K562 (cell line): Measurements from ENCODE around the gene PRMT6. TPM values are rescaled to one million over a fixed set of nuclear protein-coding genes. Genes with fewer than 3 reads are reported as not detected.

Experiments
- ARHGAP35 ChIP-seq: fragments of 450-650 bp; IDR thresholded peaks from 2 replicates; pipeline ENCODE4 v1.6.1; 2018; ENCODE audit not compliant: partially characterized antibody
- BRF2 ChIP-seq: IDR thresholded peaks from 3 replicates; pipeline ENCODE4 v1.6.1; 2011; ENCODE audit warnings: borderline replicate concordance, mild to moderate bottlenecking; ENCODE audit not compliant: insufficient read length, insufficient read depth
- CREB3L1 ChIP-seq: fragments of 450-650 bp; IDR thresholded peaks from 2 replicates; pipeline ENCODE4 v1.6.1; 2014; ENCODE audit warnings: low read depth, mild to moderate bottlenecking, moderate library complexity, borderline replicate concordance
- ESRRA ChIP-seq: fragments of 450-650 bp; IDR thresholded peaks from 2 replicates; pipeline ENCODE4 v1.6.1; 2014; ENCODE audit warnings: low read depth, mild to moderate bottlenecking, moderate library complexity, borderline replicate concordance
- ETV1 ChIP-seq: fragments of 450-650 bp; conservative IDR thresholded peaks from 2 replicates; pipeline ENCODE4 v1.6.1; 2016; ENCODE audit warnings: missing genetic modification characterization, control low read depth, low read depth, missing compliant biosample characterization
- FOXK2 ChIP-seq, 2 experiments: fragments of 450-650 bp; IDR thresholded peaks in 1 of 2; conservative IDR thresholded peaks in 1 of 2; 2 replicates each; pipeline ENCODE4 v1.6.1; 2016; ENCODE audit warnings: low read depth in 2 of 2, mild to moderate bottlenecking in 1 of 2
- HIVEP1 ChIP-seq: fragments of 250-450 bp; sonication (Bioruptor Pico); IDR thresholded peaks from 2 replicates; pipeline ENCODE4 v1.4.0; 2020; ENCODE audit warnings: mild to moderate bottlenecking
- JUND ChIP-seq, 2 experiments: IDR thresholded peaks; 2 replicates in 1 of 2; 3 replicates in 1 of 2; pipeline ENCODE4 v1.6.1; 2011; ENCODE audit warnings: borderline replicate concordance in 2 of 2, low read depth in 2 of 2, low read length in 2 of 2, improper control_type of control experiment in 1 of 2, missing biosample characterization in 1 of 2, missing genetic modification characterization in 1 of 2, missing genetic modification reagents in 1 of 2
- KDM1A ChIP-seq, 2 experiments: fragments of 450-650 bp; IDR thresholded peaks; 2 replicates each; pipeline ENCODE4 v1.6.1; 2016; ENCODE audit warnings: mild to moderate bottlenecking in 2 of 2
- POLR2G ChIP-seq: fragments of 200-400 bp; formaldehyde crosslinking; IDR thresholded peaks from 2 replicates; pipeline ENCODE4 v1.6.1; 2017; ENCODE audit warnings: low read depth, mild to moderate bottlenecking, antibody characterized with exemption, low read length, moderate library complexity
- SMARCA5 ChIP-seq: fragments of 450-650 bp; IDR thresholded peaks from 2 replicates; pipeline ENCODE4 v1.6.1; 2016
- TRIM25 ChIP-seq: fragments of 450-650 bp; IDR thresholded peaks from 2 replicates; pipeline ENCODE4 v1.7.0; 2016; ENCODE audit warnings: borderline replicate concordance
- ZMIZ1 ChIP-seq, 2 experiments: fragments of 150-350 bp in 1 of 2; IDR thresholded peaks; 2 replicates each; pipeline ENCODE4 v1.6.1; 2012 to 2016; ENCODE audit warnings: low read depth in 2 of 2, low read length in 2 of 2, mild to moderate bottlenecking in 1 of 2, moderate library complexity in 1 of 2
- ZNF449 ChIP-seq: fragments of 250-450 bp; sonication (Bioruptor Pico); IDR thresholded peaks from 2 replicates; pipeline ENCODE4 v1.8.0; 2022; ENCODE audit warnings: moderate library complexity, mild to moderate bottlenecking, inconsistent platforms
- ZNF586 ChIP-seq: fragments of 450-650 bp; formaldehyde crosslinking; conservative IDR thresholded peaks from 2 replicates; pipeline ENCODE4 v1.4.0; 2020; ENCODE audit warnings: mild to moderate bottlenecking, moderate library complexity
- ZNF778 ChIP-seq: fragments of 450-650 bp; formaldehyde crosslinking; IDR thresholded peaks from 2 replicates; pipeline ENCODE4 v1.4.0; 2020; ENCODE audit warnings: mild to moderate bottlenecking, moderate library complexity
- polyA plus RNA-seq, 8 experiments: library from polyadenylated mRNA; depleted of rRNA in 4 of 8; stranded (reverse) in 5 of 8; unstranded in 3 of 8; fragments of >200 nt; fragmentation: Nextera tagmentation in 2 of 8; fragmentation: Illumina TruSeq in 1 of 8; extraction: Ambion mirVana in 2 of 8; extraction: Trizol in 1 of 8; gene quantifications; 2 replicates each; pipeline versions ENCODE4 v1.2.1 to v1.2.3, GENCODE V29; 2011 to 2014; ENCODE audit warnings: inconsistent platforms in 1 of 8, missing spikeins in 1 of 8
- total RNA-seq, 7 experiments: library from RNA; depleted of rRNA in 6 of 7; stranded (reverse); fragments of >200 nt in 6 of 7; fragmentation: Illumina TruSeq in 2 of 7; extraction: Trizol in 2 of 7; gene quantifications; 2 replicates each; pipeline versions ENCODE4 v1.2.1 to v1.2.3, GENCODE V29; 2011 to 2021; ENCODE audit warnings: low replicate concordance in 1 of 7

PRMT6 gene
- total and polyA plus RNA-seq, 9 of the 15 experiments (the other 6 are each of a cell fraction or from before 2014, with no cell fraction given): 6.1 to 36.9 (median 29.4) TPM

GRCh38 chr1:107056426-107057196, at the start of gene PRMT6 (continued):
- TF ChIP-seq JUND (IDR thresholded peaks at IDR 0.05; ENCODE audit: borderline replicate concordance, low read depth, low read length): no peak
- no peak; the same call in 2 of the 3 replicates for TF ChIP-seq JUND (tag; IDR thresholded peaks at IDR 0.05; ENCODE audit: borderline replicate concordance, low read depth, low read length)
- TF ChIP-seq ZNF778 (CRISPR knock-in tag): no peak
- TF ChIP-seq ZNF586 (CRISPR knock-in tag): no peak
- TF ChIP-seq TRIM25: 0 out of 2 replicates have a peak, but pooled peaks have one; percentile 10
- TF ChIP-seq BRF2: no peak
- TF ChIP-seq ZMIZ1 (IDR thresholded peaks at IDR 0.05; ENCODE audit: low read depth in 2 of 2, low read length in 2 of 2): no peak
- TF ChIP-seq ETV1 (tag): peak; percentile 53
- no peak for TF ChIP-seq HIVEP1
- peak; percentile 89 for TF ChIP-seq POLR2G
- TF ChIP-seq ARHGAP35: no peak
- TF ChIP-seq CREB3L1: peak; percentile 67; the same call in 1 of the 2 replicates
- no peak for TF ChIP-seq KDM1A (IDR thresholded peaks at IDR 0.05)
- 0 out of 2 replicates have a peak, but pooled peaks have one; percentile 13 for TF ChIP-seq ESRRA
- peak in 1 of 2 experiments; percentile 50; a peak in 1 of 4 replicates for TF ChIP-seq FOXK2 (conservative IDR thresholded peaks at IDR 0.05 in 1 of 2, IDR thresholded peaks at IDR 0.05 in 1 of 2; ENCODE audit: low read depth in 2 of 2)
- no peak for TF ChIP-seq SMARCA5
- no peak for TF ChIP-seq ZNF449
